ENCODE results near the gene ZC3H7A.
A peak's percentile ranks its signal among the peaks of the same experiment; 100 is the strongest.
"Not testable (repeated sequence)": the region's sequence is repeated elsewhere in the genome, so short reads cannot be mapped to it uniquely, and the experiment has no call there.

Gene ZC3H7A

GRCh38 chr16:11801481-11802021 is 4.5 kb upstream of the ZC3H7A start:
- DNase-seq, result no peak

- no peak for DNase-seq
These were observed 3.3 kb upstream of the ZC3H7A start for GRCh38 chr16:11800382-11800718.

- DNase-seq, result no peak
These were observed 2.7 kb upstream of the ZC3H7A start for GRCh38 chr16:11799509-11800381.

GRCh38 chr16:11799017-11799381 is 1.9 kb upstream of the ZC3H7A start:
- DNase-seq, result no peak

- peak in 4 of 56 donors; percentile 29 to 50 (median 39) for DNase-seq
These were observed 870 bp upstream of the ZC3H7A start for GRCh38 chr16:11797957-11798299.

- peak in 42 of 56 donors; percentile 6 to 72 (median 24) for DNase-seq
These were observed 562 bp downstream of the ZC3H7A start for GRCh38 chr16:11796227-11797165.

DNA sequence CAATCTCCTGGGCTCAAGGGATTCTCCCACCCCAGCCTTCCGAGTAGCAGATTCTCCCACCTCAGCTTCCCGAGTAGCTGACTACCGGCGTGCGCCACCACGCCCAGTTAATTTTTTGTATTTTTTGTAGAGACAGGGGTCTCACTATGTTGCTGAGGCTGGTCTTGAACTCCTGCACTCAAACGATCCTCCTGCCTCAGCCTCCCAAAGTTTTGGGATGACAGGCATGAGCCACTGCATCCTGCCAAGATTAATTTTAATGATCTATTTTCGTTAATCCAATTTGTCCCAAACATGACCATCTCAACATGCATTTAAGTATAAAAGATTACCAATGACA is 1.2 kb downstream of the ZC3H7A start:
- no peak for DNase-seq

DNA sequence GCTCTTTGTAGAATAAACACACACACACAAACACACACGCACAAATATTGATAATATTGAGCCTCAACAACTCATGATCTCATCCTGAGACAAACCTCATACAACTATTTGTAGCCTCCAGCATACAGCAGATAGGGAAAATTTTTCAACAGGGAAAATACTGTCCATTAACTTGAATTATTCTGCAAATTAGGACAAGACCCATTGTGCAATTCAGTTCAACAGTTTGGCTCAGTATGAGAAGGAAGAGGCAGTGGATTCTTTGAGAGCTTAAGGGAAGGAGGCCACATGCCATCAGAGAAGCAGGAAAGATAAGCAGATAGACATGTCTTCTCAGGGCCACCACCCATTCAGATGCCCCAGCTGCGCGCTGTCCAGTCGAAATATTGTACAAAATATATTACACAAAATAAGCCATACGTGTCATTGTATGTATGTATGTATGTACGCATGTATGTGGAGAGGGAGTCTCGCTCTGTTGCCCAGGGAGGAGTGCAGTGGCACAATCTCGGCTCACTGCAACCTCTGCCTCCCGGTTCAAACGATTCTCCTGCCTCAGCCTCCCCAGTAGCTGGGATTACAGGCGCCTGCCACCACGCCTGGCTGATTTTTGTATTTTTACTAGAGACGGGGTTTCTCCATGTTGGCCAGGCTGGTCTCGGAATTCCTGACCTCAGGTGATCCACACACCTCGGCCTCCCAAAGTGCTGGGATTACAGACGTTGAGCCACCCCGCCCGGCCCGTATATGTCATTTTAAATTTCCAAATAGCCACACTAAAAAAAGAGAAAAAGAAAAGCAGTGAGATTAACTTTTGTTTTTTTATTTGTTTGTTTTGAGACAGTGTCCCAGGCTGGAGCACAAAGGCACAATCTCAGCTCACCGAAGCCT is 1.8 kb downstream of the ZC3H7A start:
- DNase-seq, result no peak

DNA sequence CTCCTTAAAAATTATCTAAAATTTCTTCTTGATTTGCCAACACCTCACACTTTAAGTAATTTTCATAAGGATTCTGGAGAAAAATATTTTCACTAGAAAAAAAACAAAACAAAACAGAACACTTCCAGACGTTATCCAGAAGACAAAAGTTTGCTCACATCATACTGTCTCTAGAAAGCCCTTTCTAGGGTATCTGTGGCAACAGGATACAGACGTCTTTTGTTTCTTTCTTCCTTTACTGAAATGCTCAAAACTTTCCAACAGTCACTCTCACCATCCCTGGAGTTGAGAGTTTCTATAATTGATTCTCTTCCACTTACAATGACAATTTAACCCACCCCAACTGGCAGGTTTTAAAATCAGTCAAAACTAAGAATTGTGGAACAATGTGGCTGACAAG is 2.6 kb downstream of the ZC3H7A start:
- no peak for DNase-seq

- no peak for DNase-seq
These were observed 3.2 kb downstream of the ZC3H7A start for GRCh38 chr16:11793840-11794239.

DNA sequence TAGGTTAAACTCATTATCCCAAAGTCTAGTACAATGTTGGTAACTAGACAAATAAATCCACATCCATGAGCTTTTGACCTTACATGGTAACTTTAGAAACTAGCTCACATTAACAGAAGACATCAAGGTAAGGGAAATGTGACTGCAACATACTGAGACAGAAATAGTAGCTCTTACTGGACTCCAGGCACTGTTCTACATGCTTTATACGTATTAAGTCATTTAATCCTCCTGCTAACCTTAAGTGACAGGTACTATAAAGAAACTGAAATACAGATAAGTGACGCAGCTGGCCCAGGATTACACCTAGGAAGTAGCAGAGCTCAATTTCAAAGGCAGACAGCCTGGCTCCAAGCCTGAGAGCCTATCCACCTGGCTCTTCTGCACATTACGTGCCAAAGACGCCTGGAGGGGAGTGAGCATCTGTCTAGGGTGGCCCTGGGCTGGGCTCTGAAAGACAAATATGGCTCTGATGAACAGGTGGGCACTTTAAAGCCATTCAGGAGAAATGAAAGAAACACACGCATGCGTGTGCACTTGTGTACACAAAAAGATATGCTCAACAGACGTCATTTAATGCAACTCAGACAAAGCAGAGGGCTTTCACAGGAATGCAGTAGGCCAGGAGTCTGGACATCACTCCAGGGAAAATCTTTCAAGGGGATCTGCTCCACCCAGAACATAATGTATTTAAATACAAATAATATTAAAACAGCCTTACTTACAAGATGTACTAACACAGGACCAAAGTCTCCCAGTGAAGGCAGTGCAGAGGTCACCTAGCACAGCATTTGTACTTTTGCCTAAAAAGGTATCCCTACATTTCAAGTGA is 4.4 kb downstream of the ZC3H7A start:
- DNase-seq, result no peak

DNA sequence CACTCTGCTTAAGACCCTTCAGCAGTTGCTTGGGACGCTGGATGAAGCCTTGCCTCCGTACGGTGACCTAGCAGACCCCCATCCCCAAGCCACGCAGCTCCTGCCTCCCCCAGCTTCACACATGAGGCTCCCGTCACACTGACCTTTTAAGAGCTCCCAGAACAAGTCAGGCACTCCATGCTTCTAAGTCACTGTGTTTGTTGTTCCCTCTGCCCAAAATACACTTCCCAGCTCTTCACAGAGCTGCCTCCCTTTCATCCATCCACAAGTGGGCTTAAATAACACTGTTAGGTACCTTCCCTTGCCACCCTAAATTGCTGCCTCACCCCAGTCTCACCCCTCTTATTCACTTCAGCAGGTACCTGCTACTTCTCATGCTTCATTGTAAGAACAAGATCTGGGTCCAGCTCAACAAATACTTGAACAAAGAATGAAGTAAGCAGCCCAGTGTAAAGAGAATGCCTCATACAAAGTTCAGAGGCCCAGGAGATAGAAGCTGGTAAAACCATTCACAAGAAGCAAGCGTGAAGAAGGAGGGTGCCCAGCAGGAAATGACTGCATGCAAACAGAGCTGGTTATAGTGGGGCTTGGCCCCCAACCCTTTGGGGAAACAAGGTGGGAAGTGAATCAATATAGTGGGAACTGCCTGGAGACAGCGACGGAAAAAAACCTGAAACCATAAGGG is 5.8 kb downstream of the ZC3H7A start:
- no peak for DNase-seq

GRCh38 chr16:11788914-11789313 is 8.1 kb downstream of the ZC3H7A start:
- DNase-seq, result no peak

- not testable (repeated sequence) for DNase-seq
These were observed 12.0 kb downstream of the ZC3H7A start for GRCh38 chr16:11784980-11785599.

DNA sequence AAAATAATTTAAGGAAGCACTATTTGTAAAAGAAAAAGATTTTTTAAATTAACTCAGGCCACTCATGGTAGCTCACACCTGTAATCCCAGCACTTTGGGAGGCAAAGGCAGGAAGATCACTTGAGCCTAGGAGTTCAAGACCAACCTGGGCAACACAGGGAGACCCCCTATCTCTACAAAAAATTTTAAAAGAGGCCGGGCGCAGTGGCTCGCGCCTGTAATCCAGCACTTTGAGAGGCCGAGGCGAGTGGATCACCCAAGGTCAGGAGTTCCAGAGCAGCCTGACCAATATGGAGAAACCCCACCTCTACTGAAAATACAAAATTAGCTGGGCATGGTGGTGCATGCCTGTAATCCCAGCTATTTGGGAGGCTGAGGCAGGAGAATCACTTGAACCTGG is 12.7 kb downstream of the ZC3H7A start:
- not testable (repeated sequence) for DNase-seq

DNA sequence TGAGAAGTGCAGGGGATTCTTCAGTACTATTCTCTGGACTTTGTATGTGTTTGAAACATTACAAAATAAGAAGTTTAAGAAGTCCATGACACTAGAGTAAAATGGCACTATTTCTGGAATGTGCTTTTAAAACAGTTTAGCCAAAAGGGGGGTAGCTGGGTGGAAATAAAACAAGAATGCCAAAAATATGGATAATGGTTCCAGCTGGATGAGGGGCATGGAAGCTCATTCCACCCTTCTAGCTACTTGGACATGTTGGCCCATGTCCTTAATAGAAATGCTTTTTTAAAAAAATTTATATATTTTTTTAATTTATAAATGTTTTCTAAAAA is 13.1 kb downstream of the ZC3H7A start:
- DNase-seq, result no peak

DNA sequence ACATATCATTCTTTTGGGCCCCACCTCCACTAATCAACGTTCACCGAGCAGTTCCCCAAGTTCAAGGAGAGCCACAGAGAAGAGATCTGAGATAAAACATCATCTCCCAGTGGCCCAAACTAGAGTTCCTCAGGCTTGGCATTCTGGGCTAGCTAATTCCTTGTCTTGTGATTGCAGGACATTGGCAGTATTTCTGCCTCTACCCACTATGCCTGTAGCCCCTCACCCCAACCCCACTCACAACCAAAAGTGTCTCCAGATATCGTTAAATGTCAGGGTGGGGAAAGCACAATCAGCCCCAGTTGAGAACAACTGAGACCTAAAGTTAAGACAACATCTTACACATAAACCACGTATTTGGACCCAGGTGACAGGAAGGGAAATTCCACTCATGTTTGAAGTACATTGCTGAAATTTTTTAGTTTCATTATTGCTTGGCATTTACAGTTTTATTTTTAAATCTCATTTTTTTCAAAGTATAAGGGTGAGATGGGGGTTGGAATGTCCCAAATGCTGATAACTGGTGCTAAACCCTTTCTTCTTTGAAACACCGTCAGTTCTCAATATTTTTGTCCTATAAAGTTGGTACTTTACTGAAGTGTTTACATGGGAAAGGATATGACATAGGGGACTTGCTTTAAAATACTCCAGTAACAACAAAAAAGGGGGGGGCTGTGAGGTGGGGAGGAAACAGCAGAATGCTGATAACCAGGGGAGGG is 13.6 kb downstream of the ZC3H7A start:
- DNase-seq, result no peak

DNA sequence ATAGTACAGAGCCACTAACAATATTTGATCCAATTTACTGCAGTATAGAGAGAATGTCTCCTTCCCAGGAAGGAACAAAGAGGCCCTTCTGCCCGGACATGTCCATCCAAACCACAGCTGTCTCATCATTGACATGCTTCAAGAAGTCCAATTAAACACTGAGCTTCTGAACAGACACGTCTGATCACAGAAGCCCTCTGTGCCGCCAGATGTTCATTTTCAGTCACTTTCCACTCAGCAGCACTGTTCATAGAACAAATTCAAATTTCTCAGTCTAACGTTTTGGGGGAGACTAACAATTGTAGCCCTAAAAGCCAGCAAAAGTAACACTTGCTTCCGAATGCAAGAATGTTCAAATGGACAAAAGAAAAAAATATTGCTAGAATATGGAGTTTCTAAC is 15.3 kb downstream of the ZC3H7A start:
- peak in 43 of 56 donors; percentile 2 to 77 (median 35) for DNase-seq
